ENCODE results near the gene ITGA11. TPM values are rescaled to one million over a fixed set of nuclear protein-coding genes. Genes with fewer than 3 reads are reported as not detected.
A peak's percentile ranks its signal among the peaks of the same experiment; 100 is the strongest.

ITGA11 gene
- total RNA-seq, 1 donor from 2014 or later: 0.92 TPM

GRCh38 chr15:68447209-68447608 is 15.2 kb upstream of the ITGA11 start:
- no peak overlapping the region for H3K4me3 Mint-ChIP-seq
- TF ChIP-seq CTCF (conservative IDR thresholded peaks at IDR 0.05): no peak
- peaks cover 24% of the 10 kb centered on the region for H3K27me3 Mint-ChIP-seq
- H3K9me3 Mint-ChIP-seq: no peaks in the 10 kb centered on the region
- no peaks in the 10 kb centered on the region for H3K36me3 Mint-ChIP-seq
- no peaks in the 10 kb centered on the region for H3K4me1 Mint-ChIP-seq (ENCODE audit: unreplicated experiment)
- peak; percentile 13 for DNase-seq (ENCODE audit: extremely low spot score, unreplicated experiment)
- H3K27ac Mint-ChIP-seq: no peak overlapping the region

GRCh38 chr15:68445351-68445750 is 13.4 kb upstream of the ITGA11 start:
- Mint-ChIP-seq H3K27ac (no peak overlapping the region), H3K9me3 (no peaks in the 10 kb centered on the region), H3K4me3 (no peak overlapping the region), H3K4me1 (ENCODE audit: unreplicated experiment) (no peaks in the 10 kb centered on the region), H3K27me3 (peaks cover 33% of the 10 kb centered on the region), H3K36me3 (no peaks in the 10 kb centered on the region)
- no peak for TF ChIP-seq CTCF (conservative IDR thresholded peaks at IDR 0.05)
- no peak for DNase-seq (ENCODE audit: extremely low spot score, unreplicated experiment)

GRCh38 chr15:68444336-68444735 is 12.4 kb upstream of the ITGA11 start:
- Mint-ChIP-seq H3K36me3 (no peaks in the 10 kb centered on the region), H3K4me3 (no peak overlapping the region), H3K4me1 (ENCODE audit: unreplicated experiment) (no peaks in the 10 kb centered on the region), H3K27ac (no peak overlapping the region), H3K27me3 (peaks cover 36% of the 10 kb centered on the region), H3K9me3 (no peaks in the 10 kb centered on the region)
- no peak for TF ChIP-seq CTCF (conservative IDR thresholded peaks at IDR 0.05)
- no peak for DNase-seq (ENCODE audit: extremely low spot score, unreplicated experiment)

- Mint-ChIP-seq H3K36me3 (no peaks in the 10 kb centered on the region), H3K4me3 (no peak overlapping the region), H3K9me3 (no peaks in the 10 kb centered on the region), H3K27ac (no peak overlapping the region), H3K27me3 (peaks cover 44% of the 10 kb centered on the region), H3K4me1 (ENCODE audit: unreplicated experiment) (no peaks in the 10 kb centered on the region)
- DNase-seq (ENCODE audit: extremely low spot score, unreplicated experiment): no peak
- no peak for TF ChIP-seq CTCF (conservative IDR thresholded peaks at IDR 0.05)
Observed at GRCh38 chr15:68442903-68443302, 10.9 kb upstream of the ITGA11 start.

- Mint-ChIP-seq H3K4me1 (ENCODE audit: unreplicated experiment) (no peaks in the 10 kb centered on the region), H3K27ac (no peak overlapping the region), H3K4me3 (no peak overlapping the region), H3K27me3 (peaks cover 53% of the 10 kb centered on the region), H3K36me3 (no peaks in the 10 kb centered on the region), H3K9me3 (no peaks in the 10 kb centered on the region)
- no peak for TF ChIP-seq CTCF (conservative IDR thresholded peaks at IDR 0.05)
- DNase-seq (ENCODE audit: extremely low spot score, unreplicated experiment): peak; percentile 22
Observed at GRCh38 chr15:68442041-68442440, 10.1 kb upstream of the ITGA11 start.
